ENCODE measurements around the gene ZNHIT3. TPM values are rescaled to one million over a fixed set of nuclear protein-coding genes. Genes with fewer than 3 reads are reported as not detected.

ZNHIT3 gene
- total RNA-seq, 1 donor from 2014 or later, result 68.4 TPM

GRCh38 chr17:36523113-36523512 lies 36.6 kb downstream of the ZNHIT3 start:
- H3K4me1 Mint-ChIP-seq, result no peaks in the 10 kb centered on the region

DNA sequence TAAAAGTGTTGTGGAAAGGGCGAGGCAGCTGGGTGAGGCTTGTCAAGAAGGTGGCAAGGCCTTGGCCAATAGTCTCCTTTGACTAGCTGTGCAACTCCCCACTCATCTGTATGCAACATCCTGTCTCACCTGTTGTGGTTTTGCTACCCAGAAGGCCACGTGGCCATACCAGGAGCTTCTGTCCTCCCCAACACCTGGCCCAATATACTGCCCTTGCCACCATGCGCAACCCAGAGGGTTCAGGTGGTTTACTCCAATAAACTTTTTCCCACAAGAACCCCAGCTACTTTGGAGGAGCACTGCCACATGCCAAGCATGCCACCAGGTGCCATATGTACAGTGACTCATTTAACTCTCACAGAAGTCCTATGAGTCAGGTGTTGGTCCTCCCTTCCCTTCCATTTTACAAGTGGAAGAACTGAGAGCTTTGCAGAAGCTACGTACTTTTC lies 38.0 kb downstream of the ZNHIT3 start:
- Histone ChIP-seq H3K36me3 (peaks cover 10% of the 10 kb centered on the region), H3K9ac (no peak overlapping the region), H4K20me1 (ENCODE audit: low read depth) (peaks cover 1% of the 10 kb centered on the region), H3K27ac (no peak overlapping the region), H3K79me2 (ENCODE audit: low read depth) (no peaks in the 10 kb centered on the region), H2AFZ (replicated peaks) (no peak overlapping the region), H3K9me3 (ENCODE audit: low read depth) (no peaks in the 10 kb centered on the region), H3F3A (ENCODE audit: low read depth) (no peaks in the 10 kb centered on the region), H3K4me1 (no peaks in the 10 kb centered on the region), H3K27me3 (no peaks in the 10 kb centered on the region), H3K4me2 (no peak overlapping the region), H3K4me3 (no peak overlapping the region)
- Mint-ChIP-seq H3K4me3 (no peak overlapping the region), H3K27me3 (ENCODE audit: insufficient read depth, low read depth) (no peaks in the 10 kb centered on the region), H3K4me1 (no peaks in the 10 kb centered on the region), H3K27ac (no peak overlapping the region), H3K9me3 (no peaks in the 10 kb centered on the region), H3K36me3 (peaks cover 24% of the 10 kb centered on the region)
- TF ChIP-seq, protein P1, sequence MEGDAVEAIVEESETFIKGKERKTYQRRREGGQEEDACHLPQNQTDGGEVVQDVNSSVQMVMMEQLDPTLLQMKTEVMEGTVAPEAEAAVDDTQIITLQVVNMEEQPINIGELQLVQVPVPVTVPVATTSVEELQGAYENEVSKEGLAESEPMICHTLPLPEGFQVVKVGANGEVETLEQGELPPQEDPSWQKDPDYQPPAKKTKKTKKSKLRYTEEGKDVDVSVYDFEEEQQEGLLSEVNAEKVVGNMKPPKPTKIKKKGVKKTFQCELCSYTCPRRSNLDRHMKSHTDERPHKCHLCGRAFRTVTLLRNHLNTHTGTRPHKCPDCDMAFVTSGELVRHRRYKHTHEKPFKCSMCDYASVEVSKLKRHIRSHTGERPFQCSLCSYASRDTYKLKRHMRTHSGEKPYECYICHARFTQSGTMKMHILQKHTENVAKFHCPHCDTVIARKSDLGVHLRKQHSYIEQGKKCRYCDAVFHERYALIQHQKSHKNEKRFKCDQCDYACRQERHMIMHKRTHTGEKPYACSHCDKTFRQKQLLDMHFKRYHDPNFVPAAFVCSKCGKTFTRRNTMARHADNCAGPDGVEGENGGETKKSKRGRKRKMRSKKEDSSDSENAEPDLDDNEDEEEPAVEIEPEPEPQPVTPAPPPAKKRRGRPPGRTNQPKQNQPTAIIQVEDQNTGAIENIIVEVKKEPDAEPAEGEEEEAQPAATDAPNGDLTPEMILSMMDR (IDR thresholded peaks at IDR 0.05), result no peak
- no peak for TF ChIP-seq EZH2 (IDR thresholded peaks at IDR 0.05)
- TF ChIP-seq EZH2phosphoT487 (IDR thresholded peaks at IDR 0.05), result no peak
- no peak for DNase-seq (ENCODE audit: low spot score)

More at GRCh38 chr17:36523113-36523512, 36.6 kb downstream of the ZNHIT3 start:
- Histone ChIP-seq H3K9ac (no peak overlapping the region), H3F3A (ENCODE audit: low read depth) (no peaks in the 10 kb centered on the region), H3K4me3 (no peak overlapping the region), H3K79me2 (ENCODE audit: low read depth) (no peaks in the 10 kb centered on the region), H3K9me3 (ENCODE audit: low read depth) (no peaks in the 10 kb centered on the region), H3K36me3 (peaks cover 10% of the 10 kb centered on the region), H3K4me2 (no peak overlapping the region), H3K27me3 (no peaks in the 10 kb centered on the region), H4K20me1 (ENCODE audit: low read depth) (no peaks in the 10 kb centered on the region), H2AFZ (replicated peaks) (no peak overlapping the region), H3K27ac (no peak overlapping the region), H3K4me1 (no peaks in the 10 kb centered on the region)
- Mint-ChIP-seq H3K27me3 (ENCODE audit: insufficient read depth, low read depth) (no peaks in the 10 kb centered on the region), H3K9me3 (no peaks in the 10 kb centered on the region), H3K4me3 (no peak overlapping the region), H3K27ac (no peak overlapping the region), H3K36me3 (peaks cover 22% of the 10 kb centered on the region)
- no peak for TF ChIP-seq EZH2phosphoT487 (IDR thresholded peaks at IDR 0.05)
- TF ChIP-seq, protein P1 (IDR thresholded peaks at IDR 0.05), result no peak
- TF ChIP-seq EZH2 (IDR thresholded peaks at IDR 0.05), result no peak
- DNase-seq (ENCODE audit: low spot score), result no peak

GRCh38 chr17:36525113-36525512 lies 38.6 kb downstream of the ZNHIT3 start:
- H3K36me3 Mint-ChIP-seq, result peaks cover 24% of the 10 kb centered on the region
- TF ChIP-seq EZH2 (IDR thresholded peaks at IDR 0.05) (no peak), EZH2phosphoT487 (IDR thresholded peaks at IDR 0.05) (no peak)
- TF ChIP-seq, protein P1 (IDR thresholded peaks at IDR 0.05), result no peak
- Histone ChIP-seq H3F3A (ENCODE audit: low read depth) (no peaks in the 10 kb centered on the region), H2AFZ (replicated peaks) (no peak overlapping the region), H3K27me3 (no peaks in the 10 kb centered on the region), H3K27ac (no peak overlapping the region), H3K9ac (no peak overlapping the region), H3K4me3 (no peak overlapping the region), H4K20me1 (ENCODE audit: low read depth) (peaks cover 4% of the 10 kb centered on the region), H3K79me2 (ENCODE audit: low read depth) (no peaks in the 10 kb centered on the region), H3K9me3 (ENCODE audit: low read depth) (no peaks in the 10 kb centered on the region), H3K4me1 (no peaks in the 10 kb centered on the region), H3K4me2 (no peak overlapping the region), H3K36me3 (peaks cover 10% of the 10 kb centered on the region)
- H3K27ac Mint-ChIP-seq, result no peak overlapping the region
- no peak for DNase-seq (ENCODE audit: low spot score)
- no peak overlapping the region for H3K4me3 Mint-ChIP-seq
- no peaks in the 10 kb centered on the region for H3K4me1 Mint-ChIP-seq
- no peaks in the 10 kb centered on the region for H3K9me3 Mint-ChIP-seq
- H3K27me3 Mint-ChIP-seq (ENCODE audit: insufficient read depth, low read depth), result no peaks in the 10 kb centered on the region

Measured in neural progenitor cell (in vitro differentiated cells).